HPDE6-E6E7 (cell line): Measurements from ENCODE around the gene NPHS2.

Experiments
- DNase-seq: peaks from one replicate; pipeline ENCODE4 v3.0.0; 2011; ENCODE audit warnings: missing footprints; ENCODE audit errors: extremely low spot score

The NPHS2 gene

DNA sequence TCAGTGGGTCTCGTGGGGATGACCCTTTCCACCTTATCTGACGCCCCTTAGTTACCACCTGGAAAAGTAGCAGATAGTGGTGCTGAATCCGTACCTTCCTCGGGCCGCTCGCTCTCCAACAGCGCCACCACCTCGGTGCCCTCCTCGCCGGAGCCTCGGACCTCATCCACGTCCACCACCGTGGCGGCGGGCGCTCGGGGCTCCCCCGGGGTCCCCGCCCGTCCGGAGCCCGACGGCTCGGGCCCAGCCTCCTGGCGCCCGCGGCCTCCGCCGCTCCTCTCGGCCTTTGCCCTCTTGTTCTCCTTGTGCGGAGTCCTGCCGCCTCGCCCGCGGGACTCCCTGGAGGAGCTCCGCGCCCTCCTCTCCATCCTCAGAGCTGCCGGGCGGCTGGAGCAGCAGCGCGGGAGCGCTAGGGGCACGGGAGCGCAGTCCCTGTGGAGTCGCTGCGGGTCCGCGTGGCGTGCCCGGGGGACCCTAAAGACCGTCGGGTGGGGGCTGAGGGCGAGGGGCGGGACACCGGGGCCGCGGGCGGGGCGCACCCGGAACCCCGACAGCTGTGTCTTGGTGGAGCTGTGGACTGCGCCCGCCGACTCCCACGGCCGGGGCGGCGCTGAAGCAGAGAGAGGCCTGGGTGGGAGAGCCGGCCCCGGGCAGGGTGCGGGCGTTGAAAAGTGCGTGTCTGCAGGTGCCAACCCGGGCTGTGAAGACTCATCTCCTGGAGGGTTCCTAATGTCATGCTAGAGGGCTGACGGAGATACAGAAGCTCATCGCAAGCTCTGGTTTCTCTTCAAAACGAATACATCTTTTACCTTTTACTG is at the start of gene NPHS2:
TSS of gene NPHS2 (minus strand) at position 452 of the 818 bp plus-strand sequence. CDS start at position 368, 84 bp downstream.
- no peak for DNase-seq

DNA sequence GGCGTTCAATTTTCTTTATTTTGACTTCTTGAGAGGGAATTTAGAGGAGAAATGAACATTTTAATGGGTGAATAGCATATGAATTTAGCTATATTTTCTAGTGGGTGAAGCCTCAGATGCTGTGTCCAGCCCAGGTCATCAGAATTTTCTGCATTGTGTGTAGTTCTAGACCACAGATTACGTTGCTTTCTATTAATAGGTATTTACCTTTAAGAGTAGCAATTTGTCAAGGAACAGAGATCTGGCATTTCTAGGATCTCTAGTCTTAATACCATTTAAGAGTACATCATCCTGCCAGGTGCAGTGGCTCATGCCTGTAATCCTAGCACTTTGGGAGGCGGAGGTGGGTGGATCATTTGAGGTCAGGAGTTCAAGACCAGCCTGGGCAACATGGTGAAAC is 36.6 kb upstream of the NPHS2 start:
- DNase-seq = no peak

DNA sequence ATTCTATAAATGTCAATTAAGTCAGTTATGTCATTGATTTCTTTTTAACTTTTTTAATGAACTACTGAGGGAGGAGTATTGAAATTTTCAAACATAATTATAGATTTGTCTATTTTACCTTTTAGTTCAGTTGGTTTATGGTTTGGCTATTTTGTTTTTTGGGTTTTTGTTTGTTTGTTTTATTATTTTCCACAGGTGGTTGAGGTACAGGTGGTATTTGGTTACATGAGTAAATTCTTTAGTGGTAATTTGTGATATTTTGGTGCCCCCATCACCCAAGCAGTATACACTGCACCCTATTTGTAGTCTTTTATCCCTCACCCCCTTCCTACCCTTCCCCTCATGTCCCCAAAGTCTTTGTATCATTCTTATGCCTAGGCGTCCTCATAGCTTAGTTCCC is 25.3 kb upstream of the NPHS2 start:
- DNase-seq = no peak

DNA sequence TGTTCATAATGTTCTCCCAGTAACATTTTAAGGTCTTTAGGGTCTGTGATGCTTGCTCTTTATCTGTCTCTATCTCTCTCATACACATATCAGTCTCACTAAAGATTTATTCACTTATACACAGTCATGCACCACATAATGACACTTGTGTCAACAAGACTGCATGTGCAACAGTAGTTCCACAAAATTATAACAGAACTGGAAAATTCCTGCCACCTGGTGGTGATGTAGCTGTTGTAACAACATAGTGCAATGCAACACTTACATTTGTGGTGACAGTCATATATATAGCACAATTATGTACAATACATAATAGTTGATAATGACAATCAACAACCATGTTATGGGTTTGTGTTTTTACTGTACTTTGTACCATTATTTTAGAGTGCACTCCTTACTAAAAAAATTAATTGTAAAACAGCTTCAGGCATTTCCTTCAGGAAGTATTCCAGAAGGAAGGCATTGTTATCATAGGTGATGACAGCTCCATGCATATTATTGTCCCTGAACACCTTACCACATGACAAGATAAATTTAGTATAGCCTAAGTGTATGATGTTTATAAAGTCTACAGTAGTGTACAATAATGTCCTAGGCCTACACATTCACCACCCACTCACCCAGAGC is 24.0 kb upstream of the NPHS2 start:
- no peak for DNase-seq

DNA sequence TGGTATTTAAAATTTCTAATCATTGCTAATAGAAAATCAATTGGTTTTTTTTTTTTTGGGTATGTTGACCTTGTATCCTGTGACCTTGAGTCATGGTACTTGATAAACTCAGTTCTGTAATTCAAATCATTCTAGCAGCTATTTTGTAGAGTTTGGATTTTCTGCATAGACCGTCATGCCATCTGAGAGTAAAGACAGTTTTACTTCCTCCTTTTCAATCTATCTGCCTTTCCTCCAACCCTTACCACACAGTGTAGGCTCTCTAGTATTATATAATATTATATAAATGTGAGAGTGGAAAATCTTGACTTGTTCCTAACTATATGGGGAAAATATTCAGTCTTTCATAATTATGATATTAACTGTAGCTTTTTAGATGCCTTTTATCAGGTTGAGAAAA is 22.9 kb upstream of the NPHS2 start:
- DNase-seq = no peak

DNA sequence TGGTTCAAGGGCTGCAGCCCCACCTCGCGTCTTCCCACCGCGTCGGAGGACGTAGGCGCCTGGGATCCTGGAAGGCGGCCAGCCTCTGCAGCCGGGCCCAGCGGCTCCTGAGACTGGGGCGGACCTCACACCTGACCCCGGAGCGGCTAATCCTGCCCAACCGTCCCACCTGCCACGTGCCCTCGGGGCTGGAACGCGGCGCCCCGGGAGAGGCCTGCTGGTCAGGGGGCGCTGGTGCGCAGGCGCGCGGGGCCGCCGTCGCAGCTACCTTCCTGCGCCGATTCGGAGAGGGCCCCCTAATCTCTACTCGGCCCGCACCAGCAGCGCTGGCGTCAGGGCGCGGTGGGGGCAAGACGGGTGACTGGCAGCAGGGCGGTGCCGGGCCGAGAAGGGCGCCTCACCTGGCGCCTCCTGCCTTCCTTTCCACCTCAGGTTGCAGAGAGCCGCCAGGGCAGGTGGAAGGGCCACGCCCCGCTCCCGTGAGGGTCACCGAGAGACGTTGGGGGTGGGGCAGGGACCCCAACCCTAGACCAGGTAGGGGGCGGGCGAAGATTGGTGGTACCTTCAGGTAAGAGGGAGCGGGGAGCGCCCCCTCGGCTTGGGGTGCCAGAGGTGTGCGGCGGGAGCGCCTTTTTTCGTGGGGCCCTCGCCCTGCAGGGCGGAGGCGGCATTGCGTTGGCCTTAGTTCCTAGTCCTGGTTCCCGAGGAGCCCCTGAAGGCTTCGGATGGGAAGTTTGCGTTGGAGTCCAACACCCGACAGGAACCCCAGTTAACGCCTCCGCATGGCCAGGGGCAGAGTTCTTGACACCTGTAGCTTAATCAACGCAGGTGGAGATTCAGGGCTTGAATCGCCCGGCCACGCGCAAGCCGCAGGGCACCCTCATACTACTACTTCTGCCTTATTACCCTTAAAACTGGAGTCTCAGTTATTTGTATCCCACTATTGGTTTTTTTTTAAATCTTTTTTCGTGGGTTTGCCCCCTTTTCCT is 16.1 kb upstream of the NPHS2 start, which contains the start of gene TDRD5:
TSS of gene TDRD5 (plus strand) at position 241 of the 989 bp plus-strand sequence. CDS start 784 bp downstream, outside the sequence.
- DNase-seq = peak; percentile 32

DNA sequence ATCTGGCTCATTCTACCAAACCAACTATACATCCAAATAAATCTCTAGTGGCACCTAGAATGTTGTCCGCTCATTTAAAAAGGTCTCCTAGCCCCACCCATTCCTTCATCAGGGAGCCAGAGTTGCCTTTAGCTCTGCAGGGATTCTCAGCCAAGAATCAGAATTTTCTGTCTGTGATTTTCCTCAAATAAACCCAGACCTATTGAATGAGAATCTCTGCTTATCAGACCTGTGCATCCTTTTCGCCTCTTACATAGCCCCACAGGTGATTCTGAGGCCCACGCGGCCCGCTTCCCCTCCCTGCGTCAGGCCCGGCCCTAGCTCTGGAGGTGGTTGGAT is 15.5 kb upstream of the NPHS2 start:
- DNase-seq = no peak

DNA sequence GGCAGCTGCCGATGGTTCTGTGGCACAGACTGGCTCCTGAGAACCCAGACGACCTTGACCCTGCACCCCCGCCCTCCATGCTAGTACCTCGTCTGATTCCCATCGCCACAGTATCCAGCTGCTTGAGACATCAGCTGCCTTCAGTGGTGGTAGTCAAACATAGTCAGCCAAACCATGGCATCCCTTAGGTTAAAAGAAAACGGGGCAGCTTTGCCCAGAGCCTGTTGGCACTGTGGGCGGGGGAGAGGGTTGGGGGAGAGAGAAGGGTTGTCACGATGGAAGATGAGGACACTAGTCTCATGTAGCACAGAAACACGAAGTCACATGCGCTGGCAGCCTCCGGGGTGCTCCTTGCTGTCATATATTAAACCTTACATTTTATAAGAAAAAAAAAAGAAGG is 14.9 kb upstream of the NPHS2 start:
- no peak for DNase-seq

DNA sequence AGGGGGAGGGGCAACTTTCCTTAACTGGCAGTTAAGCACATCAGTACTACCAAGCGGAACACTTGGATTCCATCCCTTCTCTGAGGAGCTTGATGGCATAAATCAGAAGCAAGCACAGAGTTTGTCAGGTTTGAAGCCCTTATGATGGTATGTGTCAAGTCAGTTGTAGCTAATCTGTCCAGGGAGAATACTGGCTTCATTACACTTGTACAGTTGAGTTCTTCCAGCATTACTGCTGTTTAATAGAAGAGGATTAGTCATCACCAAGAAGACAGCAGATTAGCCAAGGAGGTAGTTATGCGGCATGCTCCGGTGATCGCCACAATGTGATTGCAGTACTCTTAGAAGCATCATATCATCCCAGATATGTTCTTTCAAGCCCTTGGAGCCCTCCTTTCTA is 13.8 kb upstream of the NPHS2 start:
- no peak for DNase-seq

DNA sequence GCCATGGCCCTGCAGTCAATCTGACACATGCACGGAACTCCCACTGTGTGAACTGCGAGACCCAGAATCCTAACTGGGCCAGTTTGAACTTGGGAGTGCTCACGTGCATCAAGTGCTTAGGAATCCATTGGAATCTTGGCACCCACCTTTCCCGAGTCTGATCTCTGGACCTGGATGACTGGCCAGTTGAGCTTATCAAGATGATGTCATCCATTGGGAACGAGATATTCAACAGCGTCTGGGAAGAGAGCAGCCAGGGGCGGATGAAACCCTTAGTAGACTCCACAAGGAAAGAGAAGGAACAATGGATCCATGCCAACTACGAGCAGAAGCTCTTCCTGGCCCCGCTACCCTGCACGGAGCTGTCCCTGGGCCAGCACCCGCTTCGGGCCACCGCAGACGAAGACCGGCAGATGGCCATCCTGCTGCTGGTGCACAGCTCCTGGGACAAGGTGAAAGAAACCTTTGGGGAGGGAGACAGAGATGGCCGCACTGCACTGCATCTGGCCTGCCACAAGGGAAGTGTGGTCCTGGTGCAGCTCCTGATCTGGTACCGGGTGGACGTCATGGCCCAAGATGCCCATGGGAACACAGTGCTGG is 12.8 kb upstream of the NPHS2 start:
- DNase-seq = no peak

DNA sequence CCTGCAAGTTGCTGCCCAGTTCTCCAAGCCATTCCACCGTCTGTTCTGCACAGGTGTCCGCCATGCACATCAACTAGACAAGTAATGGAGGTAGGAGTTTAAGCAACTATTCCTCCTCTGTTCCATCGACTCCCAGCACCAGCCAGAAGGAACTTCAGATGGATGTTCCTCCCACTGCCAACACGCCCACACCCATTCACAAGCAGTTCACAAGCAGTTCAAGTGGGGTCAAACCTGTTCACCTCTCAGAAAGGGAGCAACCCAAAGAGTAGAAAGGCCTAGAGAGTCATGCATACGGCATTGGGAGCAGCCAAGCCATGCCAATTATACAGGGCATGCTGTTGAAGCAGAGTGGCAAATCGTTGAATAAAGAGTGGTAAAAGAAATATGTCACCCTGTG is 11.6 kb upstream of the NPHS2 start:
- no peak for DNase-seq

DNA sequence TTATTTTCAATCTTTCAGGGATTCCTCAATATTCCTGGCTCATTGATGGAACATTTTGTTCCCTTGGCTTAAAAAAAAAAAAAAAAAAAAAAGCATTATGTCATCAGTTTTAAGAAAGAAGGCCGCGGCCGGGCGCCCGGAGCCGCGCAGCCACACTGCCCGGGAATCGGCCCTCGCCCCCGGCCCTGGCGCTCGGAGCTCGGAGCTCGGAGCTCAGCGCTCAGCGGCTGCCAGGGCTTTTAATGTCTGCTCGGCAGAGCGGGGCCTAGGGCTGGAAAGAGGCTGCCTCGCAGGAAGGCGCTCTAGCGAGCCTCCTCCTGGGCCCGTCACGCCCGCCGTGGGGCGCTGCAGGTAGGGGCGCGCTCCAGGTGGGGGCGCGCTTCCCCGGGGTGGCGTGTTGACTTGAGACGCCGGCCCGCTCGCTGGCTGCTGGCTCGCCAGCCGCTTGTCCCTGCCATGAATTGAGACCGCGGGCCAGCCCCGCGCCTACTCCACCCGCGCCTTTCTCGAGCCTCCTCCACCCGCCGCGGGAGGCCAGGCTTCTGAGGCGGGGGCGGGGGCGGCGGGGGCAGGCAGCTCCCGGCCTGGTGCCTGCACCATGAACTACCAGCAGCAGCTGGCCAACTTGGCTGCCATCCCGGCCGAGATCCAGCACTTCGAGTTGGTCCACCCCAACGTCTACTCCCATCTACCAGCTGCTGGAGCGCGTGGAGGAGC is 10.5 kb upstream of the NPHS2 start:
- DNase-seq = no peak

DNA sequence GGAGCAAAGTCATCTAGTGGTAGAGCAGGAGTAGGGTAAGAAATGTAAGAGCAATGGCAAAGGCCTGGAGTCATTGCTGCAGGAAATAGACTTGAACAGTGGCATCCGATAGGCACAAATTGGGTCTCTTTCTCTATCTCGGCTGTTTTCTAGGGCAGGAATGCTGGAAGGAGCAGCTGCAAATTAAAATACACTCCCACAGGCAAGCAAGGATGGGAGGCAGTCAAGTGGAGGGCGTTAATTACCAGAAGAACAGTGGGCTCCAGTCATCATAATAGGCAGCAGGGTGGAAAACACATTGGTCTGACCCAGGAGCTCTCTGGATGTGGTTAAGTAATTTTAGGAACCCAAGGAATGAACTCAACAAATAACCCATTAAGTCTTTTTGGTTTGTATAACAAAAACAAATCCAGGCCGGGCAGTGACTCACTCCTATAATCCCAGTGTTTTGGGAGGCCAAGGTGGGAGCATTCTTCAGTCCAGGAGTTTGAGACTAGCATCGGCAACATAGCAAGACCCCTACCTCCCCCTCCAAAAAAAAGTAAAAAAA is 8.1 kb upstream of the NPHS2 start:
- DNase-seq = no peak

DNA sequence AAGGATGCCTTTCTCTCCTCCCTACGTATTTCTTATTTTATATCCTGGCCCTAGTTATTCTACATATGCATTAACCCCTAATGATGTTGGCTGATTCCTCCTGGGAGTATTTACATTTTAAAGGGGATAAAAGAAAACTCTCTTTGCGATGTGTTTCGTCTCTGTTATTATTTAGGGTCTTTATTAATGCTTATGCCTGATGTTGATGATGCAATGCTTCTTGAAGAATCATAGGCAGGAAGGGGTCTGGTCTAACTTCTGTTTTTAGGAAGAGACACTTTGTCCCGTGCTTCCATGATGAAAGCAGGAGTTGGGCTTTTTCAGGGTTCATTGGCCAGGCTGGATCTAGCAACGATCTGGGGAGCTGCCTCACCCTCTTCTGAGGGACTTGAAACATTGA is 761 bp upstream of the NPHS2 start:
- DNase-seq = no peak

DNA sequence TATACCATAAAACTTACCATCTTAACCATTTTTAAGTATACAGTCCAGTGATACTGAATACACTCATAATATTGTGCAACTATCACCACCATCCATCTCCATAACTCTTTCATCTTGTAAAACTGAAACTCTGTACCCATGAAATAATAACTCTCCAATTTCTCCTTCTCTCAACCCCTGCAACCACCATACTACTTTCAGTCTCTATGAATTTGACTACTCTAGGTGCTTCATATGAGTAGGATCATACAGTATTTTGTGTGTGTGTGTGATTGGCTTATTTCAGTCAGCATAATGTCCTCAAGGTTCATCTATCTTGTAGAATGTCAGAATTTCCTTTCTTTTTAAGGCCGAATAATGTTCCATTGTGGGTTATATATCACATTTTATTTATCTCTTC is 17.7 kb downstream of the NPHS2 start:
- no peak for DNase-seq

DNA sequence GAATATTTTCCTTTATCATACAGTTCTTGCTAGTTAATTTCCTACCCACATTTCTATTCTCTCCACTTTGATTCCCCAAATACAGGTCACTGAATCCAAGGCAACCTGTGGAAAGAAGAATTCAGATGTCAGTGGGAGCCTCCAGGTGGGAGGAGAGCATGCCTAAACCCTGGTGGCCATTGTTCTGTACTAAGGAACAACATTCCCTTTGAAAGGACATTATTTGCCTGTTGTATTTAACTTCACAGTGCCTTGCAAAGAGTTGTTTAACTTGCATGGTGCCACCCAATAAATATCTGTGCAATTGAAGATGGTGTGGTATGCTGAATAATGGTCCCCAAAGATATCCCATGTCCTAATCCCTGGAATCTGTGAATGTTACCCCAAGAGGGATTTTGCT is 21.3 kb downstream of the NPHS2 start:
- no peak for DNase-seq

DNA sequence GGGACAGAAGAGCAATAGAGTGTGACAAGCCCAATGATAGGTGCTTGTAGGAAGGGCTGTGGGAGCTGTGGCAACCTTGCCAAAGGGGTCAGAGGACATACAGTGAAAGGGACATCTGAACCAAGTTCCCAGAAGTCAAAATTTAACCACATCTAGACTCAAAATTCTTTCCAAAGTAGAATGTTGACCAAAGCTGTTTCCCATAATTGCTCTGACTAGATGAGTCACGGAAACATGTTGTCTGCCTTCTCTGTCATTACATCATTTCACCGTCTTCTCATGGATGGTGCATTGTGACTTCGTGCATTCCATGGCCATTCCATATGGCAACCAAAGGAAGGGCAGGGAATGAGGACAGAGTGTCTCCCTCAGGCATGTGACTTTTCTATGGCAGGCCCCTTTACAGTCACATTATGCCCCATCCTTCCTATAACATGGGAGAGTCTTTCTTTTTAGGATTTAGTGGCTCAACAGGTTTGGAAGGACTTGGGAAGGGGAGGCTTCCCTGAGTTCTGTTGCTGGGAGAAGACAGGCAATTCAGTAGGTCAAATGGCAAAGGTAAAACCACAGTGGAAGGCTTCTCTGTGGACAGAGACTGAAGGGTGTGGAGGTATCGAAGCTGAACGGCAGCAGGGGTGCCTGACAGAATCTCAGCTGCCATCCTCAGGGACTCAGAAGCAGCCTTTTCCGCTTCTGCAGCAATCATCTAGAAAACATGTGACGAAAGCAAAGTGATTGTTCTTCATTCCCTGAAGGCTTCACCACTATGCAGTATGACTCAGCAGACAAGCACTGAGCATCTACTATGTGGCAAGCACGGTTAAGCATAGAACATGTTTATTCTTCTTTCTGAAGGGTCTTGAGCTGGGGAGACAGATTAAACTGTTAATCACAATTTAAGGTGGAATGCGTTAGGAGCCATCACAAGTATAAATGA is 24.7 kb downstream of the NPHS2 start:
- no peak for DNase-seq

DNA sequence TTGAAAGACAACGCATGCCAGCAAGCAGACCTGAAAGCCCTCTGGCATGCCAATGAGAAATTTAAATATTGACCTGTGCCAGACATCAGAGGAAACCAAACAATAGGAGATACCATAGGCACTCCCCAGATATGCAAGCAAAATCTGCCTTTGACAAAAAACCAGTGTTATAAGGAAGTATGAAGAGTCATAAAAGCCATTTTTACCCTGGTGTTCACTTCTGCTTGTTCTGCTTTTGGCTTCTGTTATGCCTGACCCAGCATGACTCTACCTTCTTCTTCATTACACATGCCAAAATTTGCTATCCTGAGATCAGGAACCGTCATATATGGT is 26.4 kb downstream of the NPHS2 start:
- no peak for DNase-seq

DNA sequence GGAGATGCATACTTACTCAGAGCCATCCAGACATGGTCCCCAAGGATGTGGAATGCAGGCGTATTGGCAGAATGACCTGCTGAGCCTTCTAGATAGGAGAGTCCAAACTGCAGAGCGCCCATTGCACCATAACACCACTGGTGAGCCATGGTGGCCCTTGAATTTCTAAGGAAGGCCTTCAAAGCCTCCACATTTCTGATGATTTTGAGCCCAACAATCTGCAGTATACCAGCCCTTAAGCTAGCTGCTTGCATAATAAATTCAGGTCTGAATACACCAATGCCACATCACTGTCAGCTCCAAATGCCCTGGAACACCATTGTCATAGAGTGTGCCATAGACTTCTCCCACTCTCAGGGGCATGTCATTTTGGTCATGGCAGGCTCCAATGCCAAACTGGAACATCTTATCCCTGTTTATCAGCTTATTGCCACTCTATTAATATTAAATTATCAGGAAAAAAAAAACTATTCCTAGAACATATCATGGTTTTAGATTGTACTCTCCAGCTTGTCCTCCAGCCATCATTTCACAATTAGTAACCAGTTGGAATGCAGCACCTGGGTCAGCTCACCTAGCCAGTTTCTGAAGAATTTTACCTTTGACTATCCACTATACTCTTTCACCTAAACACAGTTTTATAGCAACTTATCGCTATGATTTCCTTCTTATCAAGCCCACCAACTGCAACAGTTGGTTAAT is 26.9 kb downstream of the NPHS2 start:
- DNase-seq = no peak
